ENCODE measurements around the gene PSD4.

DNA sequence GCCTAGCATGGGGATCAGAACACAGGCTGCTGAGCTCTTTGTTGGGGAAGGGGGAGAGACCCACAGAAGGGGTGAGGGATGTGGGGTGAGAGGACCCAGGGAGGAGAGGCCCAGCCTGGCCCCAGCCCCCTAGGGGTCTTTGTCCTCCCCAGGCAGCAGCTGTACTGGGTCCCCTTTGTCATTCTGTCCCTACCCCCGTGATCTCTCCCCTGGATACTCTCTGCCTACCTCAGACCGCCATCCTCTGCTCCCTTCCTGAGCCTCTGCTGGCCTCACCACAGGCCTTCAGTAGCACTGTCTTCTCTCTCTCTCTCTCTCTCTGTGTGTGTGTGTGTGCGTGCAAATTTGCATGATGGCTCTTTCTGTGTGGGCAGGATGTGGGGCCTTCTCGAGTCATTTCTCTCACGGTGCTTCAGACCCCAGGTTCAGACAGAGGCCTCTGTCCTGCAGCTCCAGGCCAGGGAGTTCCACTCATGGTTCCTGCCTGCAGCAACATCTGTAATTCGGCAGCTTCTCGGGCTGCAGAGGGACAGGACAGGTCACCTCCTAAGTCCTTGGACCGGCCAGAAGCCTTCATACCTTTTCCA lies 1.4 kb downstream of the PSD4 start:
- TF ChIP-seq SNAI2 (CRISPR knock-in tag; IDR thresholded peaks at IDR 0.05) (no peak), PPARA (CRISPR knock-in tag; IDR thresholded peaks at IDR 0.05; ENCODE audit: borderline replicate concordance) (no peak), CSDC2 (CRISPR knock-in tag; IDR thresholded peaks at IDR 0.05) (no peak), ARNTL (CRISPR knock-in tag; IDR thresholded peaks at IDR 0.05; ENCODE audit: borderline replicate concordance, low read depth) (no peak), RARB (CRISPR knock-in tag; IDR thresholded peaks at IDR 0.05) (no peak), GLIS3 (CRISPR knock-in tag; IDR thresholded peaks at IDR 0.05) (no peak), ZFP3 (CRISPR knock-in tag; IDR thresholded peaks at IDR 0.05) (no peak)
- TF ChIP-seq, protein P1, sequence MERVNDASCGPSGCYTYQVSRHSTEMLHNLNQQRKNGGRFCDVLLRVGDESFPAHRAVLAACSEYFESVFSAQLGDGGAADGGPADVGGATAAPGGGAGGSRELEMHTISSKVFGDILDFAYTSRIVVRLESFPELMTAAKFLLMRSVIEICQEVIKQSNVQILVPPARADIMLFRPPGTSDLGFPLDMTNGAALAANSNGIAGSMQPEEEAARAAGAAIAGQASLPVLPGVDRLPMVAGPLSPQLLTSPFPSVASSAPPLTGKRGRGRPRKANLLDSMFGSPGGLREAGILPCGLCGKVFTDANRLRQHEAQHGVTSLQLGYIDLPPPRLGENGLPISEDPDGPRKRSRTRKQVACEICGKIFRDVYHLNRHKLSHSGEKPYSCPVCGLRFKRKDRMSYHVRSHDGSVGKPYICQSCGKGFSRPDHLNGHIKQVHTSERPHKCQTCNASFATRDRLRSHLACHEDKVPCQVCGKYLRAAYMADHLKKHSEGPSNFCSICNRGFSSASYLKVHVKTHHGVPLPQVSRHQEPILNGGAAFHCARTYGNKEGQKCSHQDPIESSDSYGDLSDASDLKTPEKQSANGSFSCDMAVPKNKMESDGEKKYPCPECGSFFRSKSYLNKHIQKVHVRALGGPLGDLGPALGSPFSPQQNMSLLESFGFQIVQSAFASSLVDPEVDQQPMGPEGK (CRISPR knock-in tag; IDR thresholded peaks at IDR 0.05; ENCODE audit: borderline replicate concordance), result no peak
- TF ChIP-seq, protein P2, sequence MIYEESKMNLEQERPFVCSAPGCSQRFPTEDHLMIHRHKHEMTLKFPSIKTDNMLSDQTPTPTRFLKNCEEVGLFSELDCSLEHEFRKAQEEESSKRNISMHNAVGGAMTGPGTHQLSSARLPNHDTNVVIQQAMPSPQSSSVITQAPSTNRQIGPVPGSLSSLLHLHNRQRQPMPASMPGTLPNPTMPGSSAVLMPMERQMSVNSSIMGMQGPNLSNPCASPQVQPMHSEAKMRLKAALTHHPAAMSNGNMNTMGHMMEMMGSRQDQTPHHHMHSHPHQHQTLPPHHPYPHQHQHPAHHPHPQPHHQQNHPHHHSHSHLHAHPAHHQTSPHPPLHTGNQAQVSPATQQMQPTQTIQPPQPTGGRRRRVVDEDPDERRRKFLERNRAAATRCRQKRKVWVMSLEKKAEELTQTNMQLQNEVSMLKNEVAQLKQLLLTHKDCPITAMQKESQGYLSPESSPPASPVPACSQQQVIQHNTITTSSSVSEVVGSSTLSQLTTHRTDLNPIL (CRISPR knock-in tag; IDR thresholded peaks at IDR 0.05; ENCODE audit: low read depth), result no peak

All from SK-N-SH treated with all-trans-retinoic acid at 6 μM for 48 hours (cell line).